HCT116 (cell line): ENCODE results near the gene AHNAK. TPM values are rescaled to one million over a fixed set of nuclear protein-coding genes. Genes with fewer than 3 reads are reported as not detected.

ENCODE experiments used
- ATAC-seq: fragments of 200-7000 bp; cut with Tn5 transposase; 2 replicates; pipeline ENCODE4 v1.9.1; 2020; ENCODE audit warnings: mild to moderate bottlenecking, moderate library complexity
- BruUV-seq: library from RNA; stranded (reverse); fragments of 400-500 nt; replicated peaks from 2 replicates; lab custom pipeline; 2021; lab: Mats Ljungman, UMichigan
- CTCF ChIA-PET: fragments of 300-600 bp; sonication (Branson Sonifier 250); formaldehyde crosslinking; loops from one replicate; lab custom pipeline; 2021; ENCODE audit warnings: antibody characterized with exemption; lab: Charles Lee
- POLR2A ChIA-PET: fragments of 300-600, 350-600 bp; sonication (Branson Sonifier 250); formaldehyde crosslinking; loops from one replicate; lab custom pipeline; 2021; ENCODE audit warnings: antibody characterized with exemption; lab: Charles Lee
- RAD21 ChIA-PET, 2 experiments: fragments of 300-600 bp; sonication (Branson Sonifier 250); formaldehyde crosslinking; loops; one replicate each; lab custom pipeline; 2023; ENCODE audit warnings: low total read pairs in 2 of 2; ENCODE audit not compliant: uncharacterized antibody in 2 of 2, unreplicated experiment in 2 of 2, low non-redundant PET in 1 of 2; lab: Charles Lee
- DNase-seq: peaks from one replicate; pipeline ENCODE4 v3.0.0-alpha.2; 2010; ENCODE audit warnings: low read depth, low spot score
- H2AFZ ChIP-seq: fragments of 200-600 bp; shearing (Covaris generic), sonication (generic); 2 replicates; pipeline ENCODE4 v1.6.1; 2017; ENCODE audit warnings: low read depth, mixed run types, mixed read lengths, antibody characterized with exemption, low read length; ENCODE audit not compliant: poor library complexity, severe bottlenecking
- H3K27ac ChIP-seq: 2 replicates; pipeline ENCODE4 v1.5.1; 2012; ENCODE audit warnings: low read depth, low read length
- H3K27me3 ChIP-seq: fragments of 200-600 bp; sonication (generic); 2 replicates; pipeline ENCODE4 v1.6.1; 2016; ENCODE audit warnings: mixed run types, low read length, mixed read lengths; ENCODE audit not compliant: insufficient read depth
- H3K36me3 ChIP-seq, 2 experiments: fragments of 200-500 bp in 1 of 2; fragments of 200-600 bp in 1 of 2; sonication (Bioruptor generic) in 1 of 2; sonication (generic) in 1 of 2; 2 replicates each; pipeline versions ENCODE4 v1.5.1 to v1.6.1; 2014 to 2016; ENCODE audit warnings: low read length in 2 of 2, inconsistent platforms in 1 of 2, mixed read lengths in 1 of 2, mixed run types in 1 of 2; ENCODE audit not compliant: insufficient read depth in 2 of 2, control insufficient read depth in 1 of 2
- H3K4me1 ChIP-seq, 2 experiments: fragments of 200-600 bp in 1 of 2; sonication (generic) in 1 of 2; 2 replicates each; pipeline versions ENCODE4 v1.5.1 to v1.6.1; 2012 to 2017; ENCODE audit warnings: low read length in 2 of 2, inconsistent platforms in 1 of 2, mild to moderate bottlenecking in 1 of 2, mixed read lengths in 1 of 2, mixed run types in 1 of 2, moderate library complexity in 1 of 2; ENCODE audit not compliant: insufficient read depth in 2 of 2, control insufficient read depth in 1 of 2
- H3K4me2 ChIP-seq: fragments of 200-600 bp; sonication (generic); 2 replicates; pipeline ENCODE4 v1.6.1; 2017; ENCODE audit warnings: mixed run types, low read length, mixed read lengths
- H3K4me3 ChIP-seq, 2 experiments: fragments of 200-600 bp in 1 of 2; sonication (generic) in 1 of 2; replicated peaks in 1 of 2; 2 replicates each; pipeline ENCODE4 v1.5.1; 2011 to 2016; ENCODE audit warnings: low read length in 2 of 2, control low read depth in 1 of 2, low read depth in 1 of 2, mild to moderate bottlenecking in 1 of 2, mixed read lengths in 1 of 2, mixed run types in 1 of 2
- H3K79me2 ChIP-seq: fragments of 200-600 bp; sonication (generic); 2 replicates; pipeline ENCODE4 v1.6.1; 2017; ENCODE audit warnings: mild to moderate bottlenecking, mixed run types, low read length, moderate library complexity, mixed read lengths; ENCODE audit not compliant: insufficient read depth
- H3K9ac ChIP-seq: fragments of 200-600 bp; sonication (generic); 2 replicates; pipeline ENCODE4 v1.6.1; 2016; ENCODE audit warnings: low read length, mixed read lengths
- H3K9me2 ChIP-seq: fragments of 200-600 bp; sonication (generic), shearing (Covaris generic); 2 replicates; pipeline ENCODE4 v1.6.1; 2017; ENCODE audit warnings: mixed run types, mild to moderate bottlenecking, moderate library complexity; ENCODE audit not compliant: insufficient read depth
- H3K9me3 ChIP-seq, 2 experiments: fragments of 200-500 bp in 1 of 2; fragments of 200-600 bp in 1 of 2; sonication (Bioruptor generic) in 1 of 2; sonication (generic) in 1 of 2; 2 replicates each; pipeline ENCODE4 v1.6.1; 2014 to 2017; ENCODE audit warnings: low read length in 2 of 2, mixed read lengths in 2 of 2, inconsistent platforms in 1 of 2, low read depth in 1 of 2, mild to moderate bottlenecking in 1 of 2, mixed run types in 1 of 2, moderate library complexity in 1 of 2; ENCODE audit not compliant: control insufficient read depth in 1 of 2, insufficient read depth in 1 of 2
- H4K20me1 ChIP-seq: fragments of 200-600 bp; sonication (generic), shearing (Covaris generic); 2 replicates; pipeline ENCODE4 v1.6.1; 2017; ENCODE audit warnings: mixed run types, mild to moderate bottlenecking, moderate library complexity; ENCODE audit not compliant: insufficient read depth
- FOSL1 ChIP-seq: IDR thresholded peaks from 2 replicates; pipeline ENCODE4 v1.6.1; 2012; ENCODE audit warnings: low read depth
- JUND ChIP-seq: IDR thresholded peaks from 2 replicates; pipeline ENCODE4 v1.6.1; 2012
- POLR2AphosphoS5 ChIP-seq: IDR thresholded peaks from 2 replicates; pipeline ENCODE4 v1.6.1; 2011; ENCODE audit warnings: mild to moderate bottlenecking, low read depth, low read length, moderate library complexity
- YY1 ChIP-seq: IDR thresholded peaks from 2 replicates; pipeline ENCODE4 v1.6.1; 2011; ENCODE audit warnings: low read length, low read depth, moderate library complexity, mild to moderate bottlenecking; ENCODE audit not compliant: insufficient replicate concordance; ENCODE audit errors: extremely low read depth
- ZNF274 ChIP-seq: fragments of 200-500 bp; sonication (Bioruptor generic); IDR thresholded peaks from 2 replicates; pipeline ENCODE4 v1.6.1; 2014; ENCODE audit warnings: mild to moderate bottlenecking, low read depth, low read length, inconsistent platforms
- intact Hi-C: fragments of 100-400 bp; cut with micrococcal nuclease; formaldehyde crosslinking; loops from 2 replicates; pipeline ENCODE4 v1.10.0; 2022
- total RNA-seq: library from RNA; stranded (reverse); gene quantifications from one replicate; pipeline ENCODE4 v1.2.1, GENCODE V29; 2021; ENCODE audit not compliant: unreplicated experiment
- TF ChIP-seq, protein P1 (sequence below): IDR thresholded peaks from 2 replicates; pipeline ENCODE4 v1.6.1; 2012
- TF ChIP-seq, protein P2 (sequence below): IDR thresholded peaks from 2 replicates; pipeline ENCODE4 v1.6.1; 2012; ENCODE audit warnings: low read depth

AHNAK gene
- total RNA-seq, 1 experiment from 2014 or later: 239 TPM

- Histone ChIP-seq H3K79me2 (no peaks in the 10 kb centered on the region), H3K4me2 (no peak overlapping the region), H3K4me1 (peaks cover 2 to 11% of the 10 kb centered on the region in 2 experiments; a peak in 2 of 4 replicates), H3K27me3 (no peaks in the 10 kb centered on the region), H2AFZ (no peak overlapping the region), H3K9me3 (no peaks in the 10 kb centered on the region), H4K20me1 (no peaks in the 10 kb centered on the region), H3K9ac (no peak overlapping the region), H3K36me3 (no peaks in the 10 kb centered on the region), H3K4me3 (no peak overlapping the region), H3K27ac (no peak overlapping the region), H3K9me2 (no peaks in the 10 kb centered on the region)
- ChIA-PET RAD21 (no interaction called here), POLR2A (no interaction called here), CTCF (no interaction called here)
- intact Hi-C loops: no loop called here
- no TSS peak for BruUV-seq
- ATAC-seq (no peak), DNase-seq (no peak)
- no peak for TF ChIP-seq ZNF274
- TF ChIP-seq, protein P1, sequence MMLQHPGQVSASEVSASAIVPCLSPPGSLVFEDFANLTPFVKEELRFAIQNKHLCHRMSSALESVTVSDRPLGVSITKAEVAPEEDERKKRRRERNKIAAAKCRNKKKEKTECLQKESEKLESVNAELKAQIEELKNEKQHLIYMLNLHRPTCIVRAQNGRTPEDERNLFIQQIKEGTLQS: no peak
- TF ChIP-seq JUND: no peak
- TF ChIP-seq, protein P2, sequence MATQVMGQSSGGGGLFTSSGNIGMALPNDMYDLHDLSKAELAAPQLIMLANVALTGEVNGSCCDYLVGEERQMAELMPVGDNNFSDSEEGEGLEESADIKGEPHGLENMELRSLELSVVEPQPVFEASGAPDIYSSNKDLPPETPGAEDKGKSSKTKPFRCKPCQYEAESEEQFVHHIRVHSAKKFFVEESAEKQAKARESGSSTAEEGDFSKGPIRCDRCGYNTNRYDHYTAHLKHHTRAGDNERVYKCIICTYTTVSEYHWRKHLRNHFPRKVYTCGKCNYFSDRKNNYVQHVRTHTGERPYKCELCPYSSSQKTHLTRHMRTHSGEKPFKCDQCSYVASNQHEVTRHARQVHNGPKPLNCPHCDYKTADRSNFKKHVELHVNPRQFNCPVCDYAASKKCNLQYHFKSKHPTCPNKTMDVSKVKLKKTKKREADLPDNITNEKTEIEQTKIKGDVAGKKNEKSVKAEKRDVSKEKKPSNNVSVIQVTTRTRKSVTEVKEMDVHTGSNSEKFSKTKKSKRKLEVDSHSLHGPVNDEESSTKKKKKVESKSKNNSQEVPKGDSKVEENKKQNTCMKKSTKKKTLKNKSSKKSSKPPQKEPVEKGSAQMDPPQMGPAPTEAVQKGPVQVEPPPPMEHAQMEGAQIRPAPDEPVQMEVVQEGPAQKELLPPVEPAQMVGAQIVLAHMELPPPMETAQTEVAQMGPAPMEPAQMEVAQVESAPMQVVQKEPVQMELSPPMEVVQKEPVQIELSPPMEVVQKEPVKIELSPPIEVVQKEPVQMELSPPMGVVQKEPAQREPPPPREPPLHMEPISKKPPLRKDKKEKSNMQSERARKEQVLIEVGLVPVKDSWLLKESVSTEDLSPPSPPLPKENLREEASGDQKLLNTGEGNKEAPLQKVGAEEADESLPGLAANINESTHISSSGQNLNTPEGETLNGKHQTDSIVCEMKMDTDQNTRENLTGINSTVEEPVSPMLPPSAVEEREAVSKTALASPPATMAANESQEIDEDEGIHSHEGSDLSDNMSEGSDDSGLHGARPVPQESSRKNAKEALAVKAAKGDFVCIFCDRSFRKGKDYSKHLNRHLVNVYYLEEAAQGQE: no peak
- TF ChIP-seq FOSL1: no peak
- no peak for TF ChIP-seq YY1
- TF ChIP-seq POLR2AphosphoS5: no peak
Measured at GRCh38 chr11:62482753-62483152, 63.9 kb downstream of the AHNAK start.
